HG03280 (cell line): ENCODE results near the gene CACNA2D2.

Experiments used
- ATAC-seq: cut with Tn5 transposase; IDR thresholded peaks from one replicate; pipeline ENCODE4 v1.9.1; 2021; ENCODE audit warnings: mild to moderate bottlenecking, moderate library complexity; ENCODE audit not compliant: unreplicated experiment

Gene CACNA2D2

GRCh38 chr3:50467919-50468318, 35.5 kb downstream of the CACNA2D2 start:
- no peak for ATAC-seq

- no peak for ATAC-seq
These were observed 37.3 kb downstream of the CACNA2D2 start for GRCh38 chr3:50466177-50466576.

GRCh38 chr3:50464569-50464968, 38.9 kb downstream of the CACNA2D2 start:
- no peak for ATAC-seq

GRCh38 chr3:50459785-50460184, 43.6 kb downstream of the CACNA2D2 start:
- no peak for ATAC-seq

- ATAC-seq = no peak
These were observed 45.4 kb downstream of the CACNA2D2 start for GRCh38 chr3:50457988-50458387.

- ATAC-seq = no peak
These were observed 48.0 kb downstream of the CACNA2D2 start for GRCh38 chr3:50455161-50456018.

- ATAC-seq = no peak
These were observed 48.9 kb downstream of the CACNA2D2 start for GRCh38 chr3:50454481-50455070.

- no peak for ATAC-seq
These were observed 49.5 kb downstream of the CACNA2D2 start for GRCh38 chr3:50453907-50454306.

- ATAC-seq = no peak
These were observed 53.1 kb downstream of the CACNA2D2 start for GRCh38 chr3:50450209-50450921.

GRCh38 chr3:50448752-50449539, 54.5 kb downstream of the CACNA2D2 start:
- no peak for ATAC-seq

GRCh38 chr3:50447290-50447840, 56.1 kb downstream of the CACNA2D2 start:
- ATAC-seq = no peak

- ATAC-seq = no peak
These were observed 57.5 kb downstream of the CACNA2D2 start for GRCh38 chr3:50445919-50446318.

- no peak for ATAC-seq
These were observed 58.7 kb downstream of the CACNA2D2 start for GRCh38 chr3:50444782-50445181.

GRCh38 chr3:50444213-50444612, 59.2 kb downstream of the CACNA2D2 start:
- no peak for ATAC-seq

- ATAC-seq = no peak
These were observed 60.4 kb downstream of the CACNA2D2 start for GRCh38 chr3:50442945-50443579.

GRCh38 chr3:50441424-50442217, 61.8 kb downstream of the CACNA2D2 start:
- ATAC-seq = no peak

GRCh38 chr3:50436114-50436674, 67.2 kb downstream of the CACNA2D2 start:
- no peak for ATAC-seq

- ATAC-seq = no peak
These were observed 67.9 kb downstream of the CACNA2D2 start for GRCh38 chr3:50435371-50436113.
